ENCODE measurements around the gene LIX1L.

Gene LIX1L

GRCh38 chr1:145957443-145958319 lies at the start of gene LIX1L:
Gene LIX1L (minus strand): TSS chr1:145958017. CDS start chr1:145957927, 90 bp downstream.
- DNase-seq, result peak; percentile 97

DNA sequence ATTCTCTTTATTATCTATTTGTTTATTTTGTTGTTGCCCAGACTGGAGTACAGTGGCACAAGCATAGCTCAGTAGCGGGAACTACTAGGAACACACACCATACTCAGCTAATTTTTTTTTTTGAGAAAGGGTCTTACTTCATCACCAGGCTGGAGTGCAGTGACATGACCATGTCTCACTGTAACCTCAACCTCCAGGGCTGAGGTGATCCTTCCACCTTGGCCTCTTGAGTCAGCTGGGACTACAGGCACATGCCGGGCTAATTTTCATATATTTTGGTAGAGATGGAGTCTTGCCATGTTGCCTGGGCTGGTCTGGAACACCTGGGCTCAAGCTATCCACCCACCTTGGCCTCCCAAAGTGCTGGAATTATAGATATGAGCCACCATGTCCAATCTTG lies 43.9 kb upstream of the LIX1L start:
- no peak for DNase-seq

DNA sequence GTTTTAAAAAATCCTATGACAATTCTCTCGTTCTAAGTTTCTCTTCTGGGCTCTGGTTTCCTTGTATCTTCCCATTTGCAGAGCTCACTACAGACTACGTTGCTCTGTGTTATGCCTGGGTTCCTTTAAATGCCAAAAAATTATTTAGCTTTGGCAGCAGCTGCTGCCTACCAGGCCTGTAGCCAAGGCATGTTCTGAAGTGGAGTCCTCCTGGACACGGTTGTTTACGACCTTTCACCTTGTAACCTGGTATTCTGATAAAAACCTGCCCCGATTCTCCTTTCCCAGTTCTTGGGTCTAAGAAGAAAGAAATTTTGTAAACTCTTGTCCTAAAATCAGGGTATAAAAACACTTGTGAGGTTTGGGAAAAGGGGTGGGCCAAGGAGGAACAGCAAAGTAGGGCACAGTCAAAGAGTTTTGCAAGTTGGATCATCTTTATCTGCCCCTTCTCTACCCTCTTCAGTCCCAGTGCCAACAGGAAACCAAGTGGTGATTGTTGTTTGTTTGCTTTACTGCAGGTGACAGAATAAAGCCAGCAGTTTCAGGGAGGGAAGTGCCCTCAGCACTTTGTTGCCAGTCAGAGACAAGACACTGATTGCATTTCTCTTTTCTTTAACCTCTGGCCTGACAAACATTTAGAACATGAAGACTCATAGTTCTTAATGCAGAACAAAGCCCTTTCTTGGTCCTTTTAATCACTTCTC lies 41.7 kb upstream of the LIX1L start:
- no peak for DNase-seq

DNA sequence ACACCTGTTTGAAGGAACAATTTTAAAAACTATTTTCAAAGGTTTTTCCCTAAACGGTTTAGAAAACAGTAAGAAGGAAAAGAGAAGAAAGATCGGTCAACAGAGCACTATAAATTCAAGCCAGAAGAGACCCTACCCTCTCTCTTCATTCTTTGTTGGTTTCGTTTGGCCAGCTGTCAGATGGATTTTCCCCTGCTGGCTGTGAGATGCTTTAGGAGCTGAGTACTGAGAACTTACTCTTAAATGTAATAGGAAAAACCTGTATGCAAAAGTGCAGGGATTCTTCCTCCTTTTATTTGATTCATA lies 39.9 kb upstream of the LIX1L start:
- no peak for DNase-seq

DNA sequence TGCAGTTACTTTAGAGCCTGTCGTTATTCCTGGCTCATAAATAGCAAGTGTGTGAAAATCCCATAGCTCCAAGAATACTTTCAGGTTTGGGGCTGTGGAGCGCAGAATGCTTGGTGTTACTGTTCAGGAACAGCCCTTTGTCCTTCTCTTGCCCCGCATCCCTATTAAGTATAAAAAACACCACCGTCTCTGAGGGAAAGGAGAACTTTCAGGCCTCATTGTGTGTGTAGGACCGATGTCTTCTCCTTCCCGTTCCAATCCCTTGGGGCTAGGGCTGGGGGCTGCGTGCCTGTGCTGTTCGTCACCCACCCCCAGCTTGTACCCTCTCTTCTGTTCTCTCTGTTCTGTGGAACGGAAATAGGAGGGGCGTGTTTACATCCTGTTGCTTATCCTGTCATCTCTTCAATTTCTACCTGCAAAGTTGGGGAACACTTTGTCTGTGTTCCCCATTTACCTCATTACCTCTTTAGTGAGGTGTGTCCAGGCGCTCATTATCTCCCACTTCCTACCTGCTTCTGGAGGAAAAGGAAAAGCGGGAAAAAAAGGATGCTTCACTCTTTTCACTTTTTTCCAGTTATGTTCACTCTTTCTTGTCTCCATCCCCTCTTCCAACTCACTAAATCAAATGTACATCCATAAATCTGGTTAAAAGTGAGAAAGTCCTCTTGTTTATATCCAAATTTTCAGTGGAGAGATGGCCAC lies 39.4 kb upstream of the LIX1L start:
- no peak for DNase-seq

GRCh38 chr1:145996433-145997015 lies 38.7 kb upstream of the LIX1L start, which contains the start of gene TXNIP:
Gene TXNIP (minus strand): TSS chr1:145996579. CDS start chr1:145996266, 313 bp downstream.
- DNase-seq, result peak; percentile 98

GRCh38 chr1:145995964-145996432 lies 38.2 kb upstream of the LIX1L start:
- DNase-seq, result no peak

DNA sequence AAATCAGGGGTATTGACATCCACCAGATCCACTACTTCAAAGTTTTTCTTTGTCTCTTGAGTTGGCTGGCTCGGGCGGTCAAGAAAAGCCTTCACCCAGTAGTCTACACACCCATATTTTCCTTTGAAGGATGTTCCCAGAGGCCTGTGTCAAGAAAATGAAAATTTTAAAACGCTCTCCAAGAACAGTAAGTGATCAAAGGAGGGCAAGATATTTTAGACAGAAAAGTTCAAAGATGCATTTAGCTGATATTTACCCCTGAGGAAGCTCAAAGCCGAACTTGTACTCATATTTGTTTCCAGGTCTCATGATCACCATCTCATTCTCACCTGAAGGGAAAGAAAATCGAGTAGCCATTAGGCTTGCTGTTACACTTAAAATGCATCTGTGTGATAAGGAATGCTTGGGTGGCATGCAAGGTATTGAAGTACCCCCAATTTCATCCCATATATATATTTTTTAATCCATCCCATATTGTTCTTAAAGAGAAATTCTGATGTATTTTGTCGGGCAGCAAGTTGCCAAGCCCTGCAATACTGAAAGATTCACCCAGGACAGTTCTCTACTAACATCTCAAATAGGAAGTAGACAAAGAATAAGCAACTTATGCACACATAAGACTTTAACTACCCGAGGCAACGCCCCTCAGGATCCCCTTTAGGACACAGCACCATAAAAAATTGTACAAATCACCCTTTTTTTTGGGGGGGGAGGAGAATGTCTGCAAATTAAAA lies 37.5 kb upstream of the LIX1L start:
- no peak for DNase-seq

DNA sequence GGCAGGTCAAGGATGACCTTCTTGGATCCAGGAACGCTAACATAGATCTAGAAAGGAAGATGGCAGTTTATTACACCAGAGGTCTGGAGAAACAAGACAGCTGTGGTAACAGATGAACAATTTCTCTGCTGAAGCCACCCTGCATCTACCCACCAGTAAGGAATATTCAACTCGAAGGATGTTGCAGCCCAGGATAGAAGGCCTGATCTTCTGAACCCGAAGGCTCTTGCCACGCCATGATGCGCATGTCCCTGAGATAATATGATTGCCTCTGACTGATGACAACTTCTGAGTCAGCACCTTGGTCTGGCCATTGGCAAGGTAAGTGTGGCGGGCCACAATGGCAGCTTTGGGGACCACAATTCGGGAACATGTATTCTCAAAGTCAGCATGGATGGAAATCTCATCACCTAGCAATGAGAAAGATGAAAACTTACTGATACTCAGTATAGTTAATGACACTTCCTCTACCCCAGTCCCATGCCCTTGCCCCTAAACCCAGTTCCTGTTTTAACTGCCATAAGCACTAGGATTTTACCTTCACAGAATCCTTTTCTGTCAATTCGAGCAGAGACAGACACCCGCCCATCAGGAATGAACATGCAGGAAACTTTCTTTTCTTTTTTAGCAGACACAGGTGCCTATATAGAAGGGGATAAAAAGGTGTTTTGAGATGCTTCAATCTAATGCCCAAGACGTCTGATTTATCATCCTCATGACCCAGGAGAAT lies 36.7 kb upstream of the LIX1L start:
- DNase-seq, result no peak

GRCh38 chr1:145993618-145994390 lies 36.0 kb upstream of the LIX1L start:
- no peak for DNase-seq

- no peak for DNase-seq
Measured at GRCh38 chr1:145992958-145993617, 35.3 kb upstream of the LIX1L start.

DNA sequence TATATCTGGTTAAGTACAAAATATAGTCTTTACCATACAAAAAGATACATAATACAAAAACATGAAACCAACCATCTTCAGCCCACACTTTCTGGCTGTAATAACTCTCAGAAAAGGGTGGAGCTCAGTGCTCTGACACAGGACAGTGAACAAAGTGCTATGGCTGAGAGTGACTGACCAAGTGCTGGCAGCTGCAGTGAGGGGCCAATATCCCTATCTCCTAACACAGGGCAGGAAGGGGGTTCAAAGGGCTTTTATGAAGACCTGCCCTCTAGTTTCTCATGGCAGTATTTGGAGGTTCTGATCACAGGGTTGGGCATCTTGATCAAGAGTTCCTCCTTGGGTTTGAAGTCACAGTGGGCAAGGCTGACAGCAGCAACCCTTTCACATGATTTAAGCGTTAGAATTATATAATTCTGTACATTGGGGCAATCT lies 34.7 kb upstream of the LIX1L start:
- DNase-seq, result no peak

DNA sequence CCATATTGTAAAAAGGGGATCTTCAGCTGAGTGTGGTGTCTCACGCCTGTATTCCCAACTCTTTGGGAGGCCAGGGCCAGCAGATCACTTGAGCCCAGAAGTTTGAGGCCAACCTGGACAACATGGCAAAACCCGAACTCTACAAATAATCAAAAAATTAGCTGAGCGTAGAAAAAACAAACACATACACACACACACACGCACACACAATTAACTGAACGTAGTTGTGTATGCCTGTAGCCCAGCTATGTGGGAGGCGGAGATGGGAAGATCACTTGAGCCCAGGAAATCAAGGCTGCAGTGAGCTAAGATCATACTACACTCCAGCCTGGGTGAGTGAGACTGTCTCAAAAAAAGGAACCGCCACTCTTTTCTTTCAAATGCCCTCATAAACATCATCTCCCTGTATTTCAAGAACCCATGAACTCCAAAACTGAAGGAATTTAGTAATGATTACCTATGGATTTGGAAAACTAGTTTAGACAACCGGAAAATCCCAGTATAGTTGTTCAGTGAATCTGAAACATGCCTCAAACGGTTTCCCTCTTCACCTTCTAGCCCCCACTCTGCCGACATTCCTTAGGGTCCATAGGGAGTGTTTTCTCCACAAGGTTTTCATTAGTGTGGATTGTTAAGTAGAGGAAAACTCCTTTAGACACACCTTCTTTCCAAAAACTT lies 34.1 kb upstream of the LIX1L start:
- no peak for DNase-seq

DNA sequence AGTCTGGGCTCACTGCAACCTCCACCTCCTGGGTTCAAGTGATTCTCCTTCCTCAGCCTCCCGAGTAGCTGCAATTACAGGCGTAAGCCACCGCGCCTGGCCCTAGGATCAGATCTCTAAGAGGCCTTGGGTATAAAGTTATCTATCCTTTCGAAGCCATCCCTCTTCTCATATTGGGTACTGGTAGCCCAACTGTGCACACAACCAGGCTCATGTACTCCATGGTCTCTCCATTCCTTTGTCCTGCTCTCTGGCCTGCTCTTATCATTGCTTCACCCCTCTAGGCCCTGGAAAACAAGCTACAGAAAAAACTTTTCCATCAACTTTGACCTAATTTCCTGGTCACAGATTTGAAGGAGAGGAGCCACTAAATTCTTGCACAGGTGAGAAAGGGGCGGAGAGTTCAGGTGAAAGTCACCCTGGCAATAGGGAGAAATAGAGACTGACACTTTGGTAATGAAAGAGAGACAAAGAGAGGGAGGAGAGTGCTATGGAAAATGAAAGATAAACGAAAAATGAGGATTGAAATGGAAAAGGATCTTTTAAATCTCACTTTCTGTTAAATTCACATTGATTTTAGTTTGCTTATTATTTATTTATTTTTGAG lies 32.5 kb upstream of the LIX1L start:
- no peak for DNase-seq

- DNase-seq, result no peak
Measured at GRCh38 chr1:145988773-145989172, 31.0 kb upstream of the LIX1L start.

GRCh38 chr1:145987926-145988325 lies 30.1 kb upstream of the LIX1L start:
- no peak for DNase-seq

DNA sequence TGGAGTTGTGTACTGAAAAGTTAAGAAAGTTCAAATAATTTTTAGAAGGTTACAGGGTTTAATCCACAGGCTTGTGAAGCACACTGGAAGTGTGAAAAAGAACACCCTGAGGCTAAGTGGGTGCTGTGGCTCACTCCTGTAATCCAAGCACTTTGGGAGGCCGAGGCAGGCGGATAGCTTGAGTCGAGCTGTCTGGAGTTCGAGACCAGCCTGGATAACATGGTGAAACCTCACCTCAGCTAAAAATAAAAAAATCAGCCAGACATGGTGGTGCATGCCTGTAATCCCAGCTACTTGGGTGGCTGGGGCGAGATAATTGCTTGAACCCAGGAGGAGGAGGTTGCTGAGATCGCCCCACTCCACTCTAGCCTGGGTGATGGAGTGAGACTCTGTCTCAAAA lies 28.7 kb upstream of the LIX1L start:
- no peak for DNase-seq

DNA sequence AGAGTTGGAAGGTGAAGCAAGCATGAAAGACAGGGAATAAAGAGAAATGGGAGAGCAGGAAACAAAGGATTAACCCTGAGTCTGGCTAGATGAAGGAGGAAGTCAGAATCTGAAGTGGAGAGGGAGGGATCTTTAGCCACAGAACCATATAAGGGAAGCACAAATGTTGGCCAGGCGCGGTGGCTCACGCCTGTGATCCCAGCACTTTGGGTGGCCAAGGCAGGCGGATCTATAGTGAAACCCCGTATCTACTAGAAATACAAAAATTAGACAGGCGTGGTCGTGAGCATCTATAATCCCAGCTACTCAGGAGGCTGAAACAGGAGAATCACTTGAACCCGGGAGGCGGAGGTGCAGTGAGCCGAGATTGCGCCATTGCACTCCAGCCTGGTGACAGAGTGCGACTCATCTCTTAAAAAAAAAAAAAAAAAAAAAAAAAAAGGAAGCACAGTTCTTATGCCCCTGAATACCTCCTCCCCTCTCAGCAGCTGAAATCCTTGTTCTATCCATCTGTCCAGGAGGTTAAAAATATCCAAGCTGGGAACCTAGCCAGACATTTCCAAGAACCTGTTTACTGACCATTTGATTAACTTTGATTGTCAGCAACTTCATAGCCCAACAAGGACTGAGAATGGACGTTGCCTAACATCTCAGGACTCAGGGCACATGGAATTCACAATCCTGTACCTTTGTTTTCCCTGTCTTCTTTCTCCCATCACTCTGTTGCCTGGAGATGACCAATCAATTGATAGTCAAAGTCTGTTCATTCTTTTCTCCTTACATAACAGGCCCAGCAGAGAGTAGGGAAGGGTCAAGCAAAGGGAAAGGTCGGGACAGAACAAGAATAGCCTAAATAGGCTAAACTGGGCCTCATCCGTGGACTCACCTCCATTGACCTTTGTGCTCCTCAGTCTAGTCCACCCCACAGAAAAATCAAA lies 28.0 kb upstream of the LIX1L start:
- no peak for DNase-seq

All from right forelimb (tissue), 1 donor.